Progenitor cell of endocrine pancreas (in vitro differentiated cells): Measurements from ENCODE around the gene TPST2. TPM values are rescaled to one million over a fixed set of nuclear protein-coding genes. Genes with fewer than 3 reads are reported as not detected.
A peak's percentile ranks its signal among the peaks of the same experiment; 100 is the strongest.

Experiments
- DNase-seq: peaks from one replicate; pipeline ENCODE4 v3.0.0; 2021; ENCODE audit warnings: low spot score; ENCODE audit not compliant: unreplicated experiment
- H3K27ac Mint-ChIP-seq: 2 replicates; pipeline ENCODE4 v1.8.0; 2021; ENCODE audit warnings: mild to moderate bottlenecking, moderate library complexity, mixed read lengths
- H3K27me3 Mint-ChIP-seq: 2 replicates; pipeline ENCODE4 v1.8.0; 2021; ENCODE audit warnings: mixed read lengths
- H3K36me3 Mint-ChIP-seq: 2 replicates; pipeline ENCODE4 v1.8.0; 2022; ENCODE audit warnings: mixed read lengths; ENCODE audit not compliant: insufficient read depth
- H3K4me1 Mint-ChIP-seq: 2 replicates; pipeline ENCODE4 v1.8.0; 2021; ENCODE audit warnings: low read depth, mixed read lengths
- H3K4me3 Mint-ChIP-seq: 2 replicates; pipeline ENCODE4 v1.8.0; 2021; ENCODE audit warnings: low read depth, mild to moderate bottlenecking, moderate library complexity, mixed read lengths
- H3K9me3 Mint-ChIP-seq: 2 replicates; pipeline ENCODE4 v1.8.0; 2021; ENCODE audit warnings: low read depth, mixed read lengths
- total RNA-seq: library from RNA; stranded (reverse); gene quantifications from 2 replicates; pipeline ENCODE4 v1.2.1, GENCODE V29; 2021
- TF ChIP-seq, protein P1 (sequence below): fragments of 200-600 bp; sonication (generic); IDR thresholded peaks from one replicate; pipeline ENCODE4 v1.5.0; 2021; ENCODE audit warnings: antibody characterized with exemption, mild to moderate bottlenecking; ENCODE audit not compliant: unreplicated experiment

Gene TPST2
- total RNA-seq, 1 donor from 2014 or later: 19.1 TPM

DNA sequence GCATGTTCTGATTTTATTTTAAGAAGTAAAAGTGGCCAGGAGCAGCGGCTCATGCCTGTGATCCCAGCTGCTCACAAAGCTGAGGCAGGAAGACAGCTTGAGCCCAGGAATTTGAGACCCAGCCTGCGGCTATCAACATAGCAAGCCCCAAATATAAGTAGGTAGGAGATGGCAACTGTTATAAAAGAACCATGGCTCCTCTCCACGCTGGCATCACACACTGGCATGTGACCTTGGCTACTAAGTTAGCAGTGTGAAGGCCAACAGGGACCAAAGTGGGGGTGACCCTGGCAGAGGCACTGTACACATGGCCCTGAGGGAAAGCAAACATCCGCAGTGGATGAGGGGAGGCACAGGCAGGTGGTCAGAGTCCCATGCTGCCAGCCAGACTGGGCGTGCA, 33.0 kb downstream of the TPST2 start:
- no peak overlapping the region for H3K4me3 Mint-ChIP-seq
- H3K36me3 Mint-ChIP-seq: no peaks in the 10 kb centered on the region
- no peak for DNase-seq
- no peaks in the 10 kb centered on the region for H3K9me3 Mint-ChIP-seq
- TF ChIP-seq, protein P1, sequence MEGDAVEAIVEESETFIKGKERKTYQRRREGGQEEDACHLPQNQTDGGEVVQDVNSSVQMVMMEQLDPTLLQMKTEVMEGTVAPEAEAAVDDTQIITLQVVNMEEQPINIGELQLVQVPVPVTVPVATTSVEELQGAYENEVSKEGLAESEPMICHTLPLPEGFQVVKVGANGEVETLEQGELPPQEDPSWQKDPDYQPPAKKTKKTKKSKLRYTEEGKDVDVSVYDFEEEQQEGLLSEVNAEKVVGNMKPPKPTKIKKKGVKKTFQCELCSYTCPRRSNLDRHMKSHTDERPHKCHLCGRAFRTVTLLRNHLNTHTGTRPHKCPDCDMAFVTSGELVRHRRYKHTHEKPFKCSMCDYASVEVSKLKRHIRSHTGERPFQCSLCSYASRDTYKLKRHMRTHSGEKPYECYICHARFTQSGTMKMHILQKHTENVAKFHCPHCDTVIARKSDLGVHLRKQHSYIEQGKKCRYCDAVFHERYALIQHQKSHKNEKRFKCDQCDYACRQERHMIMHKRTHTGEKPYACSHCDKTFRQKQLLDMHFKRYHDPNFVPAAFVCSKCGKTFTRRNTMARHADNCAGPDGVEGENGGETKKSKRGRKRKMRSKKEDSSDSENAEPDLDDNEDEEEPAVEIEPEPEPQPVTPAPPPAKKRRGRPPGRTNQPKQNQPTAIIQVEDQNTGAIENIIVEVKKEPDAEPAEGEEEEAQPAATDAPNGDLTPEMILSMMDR: no peak
- peaks cover 3% of the 10 kb centered on the region for H3K4me1 Mint-ChIP-seq
- no peak overlapping the region for H3K27ac Mint-ChIP-seq
- no peaks in the 10 kb centered on the region for H3K27me3 Mint-ChIP-seq

DNA sequence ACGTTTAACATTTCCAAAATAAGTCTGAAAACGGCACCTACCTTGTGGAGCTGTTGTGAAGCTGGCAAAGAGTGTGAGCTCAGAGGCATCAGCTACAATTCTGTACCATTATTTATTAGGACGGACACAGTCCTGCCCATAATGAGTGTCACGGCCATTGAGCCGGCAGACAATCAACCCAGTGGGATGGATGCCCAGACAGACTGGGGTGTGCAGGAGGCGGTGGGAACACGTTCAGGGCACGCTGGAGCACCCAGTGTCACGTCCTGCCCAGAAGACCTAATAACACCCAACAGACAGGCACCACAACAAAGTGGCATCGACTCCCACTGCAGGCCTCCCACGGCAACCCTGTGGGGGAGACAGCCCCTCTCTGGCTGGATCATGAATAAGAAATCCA, 34.5 kb downstream of the TPST2 start:
- peaks cover 3% of the 10 kb centered on the region for H3K4me1 Mint-ChIP-seq
- no peaks in the 10 kb centered on the region for H3K9me3 Mint-ChIP-seq
- H3K36me3 Mint-ChIP-seq: no peaks in the 10 kb centered on the region
- DNase-seq: no peak
- H3K27ac Mint-ChIP-seq: no peak overlapping the region
- TF ChIP-seq, protein P1: no peak
- H3K4me3 Mint-ChIP-seq: no peak overlapping the region
- no peaks in the 10 kb centered on the region for H3K27me3 Mint-ChIP-seq

GRCh38 chr22:26554956-26555355, 35.0 kb downstream of the TPST2 start:
- H3K27ac Mint-ChIP-seq: no peak overlapping the region
- no peaks in the 10 kb centered on the region for H3K27me3 Mint-ChIP-seq
- no peaks in the 10 kb centered on the region for H3K36me3 Mint-ChIP-seq
- TF ChIP-seq, protein P1: no peak
- DNase-seq: no peak
- no peaks in the 10 kb centered on the region for H3K9me3 Mint-ChIP-seq
- H3K4me1 Mint-ChIP-seq: peaks cover 3% of the 10 kb centered on the region
- no peak overlapping the region for H3K4me3 Mint-ChIP-seq

DNA sequence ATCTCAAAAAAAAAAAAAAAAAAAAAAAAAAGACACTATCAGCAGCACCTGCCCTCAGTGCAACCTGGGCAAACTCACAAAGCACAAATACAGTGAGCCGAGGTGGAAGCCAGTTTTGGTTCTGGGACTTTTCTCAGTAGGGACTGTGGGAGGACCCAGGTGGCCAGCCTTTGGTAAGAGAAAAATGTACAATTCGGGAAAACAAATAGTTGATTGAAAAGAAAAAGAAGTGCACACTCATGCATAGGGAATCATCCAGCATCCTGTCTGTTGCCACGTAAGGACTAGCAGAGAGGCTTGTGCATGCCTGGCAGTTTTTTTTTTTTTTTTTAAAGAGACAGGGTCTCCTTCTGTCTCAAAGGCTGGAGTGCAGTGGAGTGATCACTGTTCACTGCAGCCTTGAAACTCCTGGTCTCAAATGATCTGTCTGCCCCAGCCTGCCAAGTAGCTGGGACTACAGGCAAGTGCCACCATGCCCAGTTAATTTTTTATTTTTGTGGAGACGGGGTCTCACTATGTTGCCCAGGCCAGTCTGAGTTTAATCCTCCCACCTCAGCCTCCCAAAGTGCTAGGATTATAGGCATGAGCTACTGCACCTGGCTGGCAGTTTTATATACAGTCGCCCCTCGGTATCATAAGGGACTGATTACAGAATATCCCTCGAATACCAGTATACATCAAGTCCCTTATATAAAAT, 36.7 kb downstream of the TPST2 start:
- no peaks in the 10 kb centered on the region for H3K9me3 Mint-ChIP-seq
- H3K4me1 Mint-ChIP-seq: peaks cover under 1% of the 10 kb centered on the region
- TF ChIP-seq, protein P1: no peak
- peak overlapping the region; percentile 67 for H3K27ac Mint-ChIP-seq
- no peak overlapping the region for H3K4me3 Mint-ChIP-seq
- H3K36me3 Mint-ChIP-seq: no peaks in the 10 kb centered on the region
- no peaks in the 10 kb centered on the region for H3K27me3 Mint-ChIP-seq
- DNase-seq: no peak

GRCh38 chr22:26552466-26552865, 37.5 kb downstream of the TPST2 start:
- H3K4me1 Mint-ChIP-seq: no peaks in the 10 kb centered on the region

More at GRCh38 chr22:26552466-26552865, 37.5 kb downstream of the TPST2 start:
- Mint-ChIP-seq H3K27ac (no peak overlapping the region), H3K4me3 (no peak overlapping the region), H3K9me3 (no peaks in the 10 kb centered on the region), H3K36me3 (no peaks in the 10 kb centered on the region), H3K27me3 (no peaks in the 10 kb centered on the region)
- no peak for DNase-seq
- TF ChIP-seq, protein P1: no peak
